ENCODE data around the gene TAOK3. TPM values are rescaled to one million over a fixed set of nuclear protein-coding genes. Genes with fewer than 3 reads are reported as not detected.
A peak's percentile ranks its signal among the peaks of the same experiment; 100 is the strongest.

The TAOK3 gene
- total RNA-seq, 1 donor from 2014 or later: 18.3 TPM

GRCh38 chr12:118404876-118405521, 32.3 kb upstream of the TAOK3 start:
- peak; percentile 94 for TF ChIP-seq CTCF (IDR thresholded peaks at IDR 0.05)
- DNase-seq (ENCODE audit: low spot score): no peak
- no peak overlapping the region for H3K27ac Mint-ChIP-seq (ENCODE audit: unreplicated experiment)
- no peaks in the 10 kb centered on the region for H3K27me3 Mint-ChIP-seq (ENCODE audit: low read depth)
- peaks cover 14% of the 10 kb centered on the region for H3K36me3 Mint-ChIP-seq (ENCODE audit: low read depth)
- H3K4me3 Mint-ChIP-seq (ENCODE audit: unreplicated experiment): no peak overlapping the region
- H3K4me1 Mint-ChIP-seq (ENCODE audit: low read depth): peaks cover 7% of the 10 kb centered on the region
- no peaks in the 10 kb centered on the region for H3K9me3 Mint-ChIP-seq (ENCODE audit: low read depth)

- Mint-ChIP-seq H3K9me3 (ENCODE audit: low read depth) (no peaks in the 10 kb centered on the region), H3K27ac (ENCODE audit: unreplicated experiment) (peak overlapping the region; percentile 42), H3K4me3 (ENCODE audit: unreplicated experiment) (no peak overlapping the region), H3K4me1 (ENCODE audit: low read depth) (peaks cover 3% of the 10 kb centered on the region), H3K36me3 (ENCODE audit: low read depth) (peaks cover 18% of the 10 kb centered on the region), H3K27me3 (ENCODE audit: low read depth) (no peaks in the 10 kb centered on the region)
- no peak for DNase-seq (ENCODE audit: low spot score)
- TF ChIP-seq CTCF (IDR thresholded peaks at IDR 0.05): no peak
Measured at GRCh38 chr12:118402251-118402650, 29.5 kb upstream of the TAOK3 start.

GRCh38 chr12:118398940-118399339, 26.2 kb upstream of the TAOK3 start:
- no peak overlapping the region for H3K4me3 Mint-ChIP-seq (ENCODE audit: unreplicated experiment)
- TF ChIP-seq CTCF (IDR thresholded peaks at IDR 0.05): no peak
- no peak for DNase-seq (ENCODE audit: low spot score)
- H3K4me1 Mint-ChIP-seq (ENCODE audit: low read depth): peaks cover 3% of the 10 kb centered on the region
- no peaks in the 10 kb centered on the region for H3K9me3 Mint-ChIP-seq (ENCODE audit: low read depth)
- no peaks in the 10 kb centered on the region for H3K27me3 Mint-ChIP-seq (ENCODE audit: low read depth)
- no peak overlapping the region for H3K27ac Mint-ChIP-seq (ENCODE audit: unreplicated experiment)
- peaks cover 29% of the 10 kb centered on the region for H3K36me3 Mint-ChIP-seq (ENCODE audit: low read depth)

GRCh38 chr12:118398524-118398923, 25.8 kb upstream of the TAOK3 start:
- H3K27me3 Mint-ChIP-seq (ENCODE audit: low read depth): no peaks in the 10 kb centered on the region
- H3K27ac Mint-ChIP-seq (ENCODE audit: unreplicated experiment): no peak overlapping the region
- H3K36me3 Mint-ChIP-seq (ENCODE audit: low read depth): peaks cover 29% of the 10 kb centered on the region

More at GRCh38 chr12:118398524-118398923, 25.8 kb upstream of the TAOK3 start:
- TF ChIP-seq CTCF (IDR thresholded peaks at IDR 0.05): no peak
- no peak for DNase-seq (ENCODE audit: low spot score)
- Mint-ChIP-seq H3K9me3 (ENCODE audit: low read depth) (no peaks in the 10 kb centered on the region), H3K4me1 (ENCODE audit: low read depth) (peaks cover 3% of the 10 kb centered on the region), H3K4me3 (ENCODE audit: unreplicated experiment) (no peak overlapping the region)
